HG03095 (cell line): ENCODE data around the gene PTPRCAP.
"Not testable (repeated sequence)": the region's sequence is repeated elsewhere in the genome, so short reads cannot be mapped to it uniquely, and the experiment has no call there.

Source experiments
- ATAC-seq: cut with Tn5 transposase; IDR thresholded peaks from one replicate; pipeline ENCODE4 v1.9.1; 2021; ENCODE audit warnings: moderate library complexity; ENCODE audit not compliant: unreplicated experiment

The PTPRCAP gene

GRCh38 chr11:67410984-67411784 is 26.3 kb downstream of the PTPRCAP start:
- ATAC-seq = no peak

DNA sequence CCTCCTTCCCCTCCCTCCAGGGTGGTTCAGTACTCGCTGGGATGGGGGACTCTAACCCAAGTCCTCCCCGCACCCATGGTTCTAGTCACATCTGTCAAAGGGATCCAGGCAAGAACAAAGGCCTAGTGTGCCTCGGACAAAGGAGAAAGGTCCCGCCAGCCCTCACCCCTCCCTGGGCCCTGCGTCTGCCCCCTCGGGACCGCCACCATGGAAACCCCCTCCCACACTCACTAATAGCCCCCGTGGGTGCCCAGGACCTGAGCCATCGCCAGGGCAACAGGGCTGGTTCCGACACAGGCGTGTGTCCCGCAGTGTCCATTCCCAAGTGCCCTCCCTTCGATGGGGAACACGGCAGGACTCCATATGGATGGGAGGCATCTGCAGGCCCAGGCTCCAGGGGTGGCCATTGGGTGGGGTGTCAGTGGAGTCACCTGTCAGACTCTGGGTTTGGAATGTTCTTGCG is 27.1 kb downstream of the PTPRCAP start:
- no peak for ATAC-seq

GRCh38 chr11:67409781-67410368 is 27.6 kb downstream of the PTPRCAP start:
- ATAC-seq = no peak

GRCh38 chr11:67409261-67409666 is 28.2 kb downstream of the PTPRCAP start:
- no peak for ATAC-seq

GRCh38 chr11:67408437-67409200 is 28.9 kb downstream of the PTPRCAP start:
- no peak for ATAC-seq

DNA sequence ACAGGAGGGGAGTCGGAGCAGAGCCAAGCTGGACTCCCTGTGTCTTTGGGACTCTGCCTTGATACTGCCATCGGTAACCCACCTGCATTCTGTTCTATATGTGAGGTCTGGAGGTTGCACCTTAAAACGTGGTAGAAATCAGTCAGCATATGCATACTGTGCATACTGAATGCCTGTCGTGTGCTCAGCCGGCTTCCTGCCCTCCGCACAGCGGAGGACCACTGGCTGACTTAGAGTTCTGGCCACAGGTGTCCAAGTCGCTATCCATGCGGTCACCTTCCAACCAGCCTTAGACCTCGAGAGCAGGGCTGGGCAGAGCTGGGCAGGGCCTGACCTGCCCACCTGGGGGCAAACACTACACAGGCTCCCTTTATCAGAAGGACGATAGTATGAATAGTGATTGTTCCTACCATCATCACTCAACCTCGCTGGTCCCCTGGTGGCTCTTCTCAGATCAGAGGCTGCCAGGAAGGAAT is 29.8 kb downstream of the PTPRCAP start:
- ATAC-seq = no peak

- ATAC-seq = no peak
These were observed 30.4 kb downstream of the PTPRCAP start for GRCh38 chr11:67406969-67407687.

DNA sequence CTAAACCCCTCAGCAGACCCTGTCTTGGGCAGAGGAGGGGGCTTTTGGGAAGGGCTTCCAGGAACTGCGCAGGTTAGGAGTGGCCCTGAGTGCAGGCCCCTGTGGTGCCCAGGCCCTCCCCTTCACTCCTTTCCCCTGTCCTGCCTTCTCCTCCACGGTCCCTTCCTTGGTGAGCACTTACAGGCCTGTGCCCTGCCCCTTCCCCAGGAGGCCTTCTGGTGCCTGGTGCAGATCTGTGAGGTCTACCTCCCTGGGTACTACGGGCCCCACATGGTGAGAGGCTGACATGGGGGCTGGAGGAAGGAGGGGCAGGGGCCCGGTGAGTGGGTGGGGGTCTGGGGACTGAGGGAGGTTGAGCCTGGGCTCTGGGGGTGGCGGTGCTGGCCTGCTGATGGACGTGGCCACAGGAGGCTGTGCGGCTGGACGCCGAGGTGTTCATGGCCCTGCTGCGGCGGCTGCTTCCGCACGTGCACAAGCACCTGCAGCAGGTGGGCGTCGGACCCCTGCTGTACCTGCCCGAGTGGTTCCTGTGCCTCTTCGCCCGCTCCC is 31.0 kb downstream of the PTPRCAP start:
- ATAC-seq = no peak

- ATAC-seq = no peak
These were observed 31.7 kb downstream of the PTPRCAP start for GRCh38 chr11:67405688-67406339.

- no peak for ATAC-seq
These were observed 32.3 kb downstream of the PTPRCAP start for GRCh38 chr11:67405196-67405567.

- ATAC-seq = no peak
These were observed 32.8 kb downstream of the PTPRCAP start for GRCh38 chr11:67404515-67405195.

DNA sequence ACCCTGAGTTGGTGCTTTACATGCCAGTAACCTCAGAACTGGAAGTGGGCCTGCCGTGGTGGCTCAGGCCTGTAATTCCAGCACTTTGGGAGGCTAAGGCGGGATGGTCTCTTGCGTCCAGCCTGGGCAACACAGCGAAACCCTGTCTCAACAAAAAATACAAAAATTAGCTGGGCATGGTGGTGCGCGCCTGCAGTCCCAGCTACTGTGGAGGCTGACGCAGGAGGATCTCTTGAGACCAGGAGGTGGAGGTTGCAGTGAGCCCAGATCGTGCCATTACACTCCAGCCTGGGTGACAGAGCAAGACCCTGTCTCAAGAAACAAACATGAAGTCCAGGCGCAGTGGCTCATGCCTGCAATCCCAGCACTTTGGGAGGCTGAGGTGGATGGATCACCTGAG is 34.4 kb downstream of the PTPRCAP start:
- not testable (repeated sequence) for ATAC-seq

- not testable (repeated sequence) for ATAC-seq
These were observed 35.2 kb downstream of the PTPRCAP start for GRCh38 chr11:67402192-67402839.

GRCh38 chr11:67401495-67402191 is 35.8 kb downstream of the PTPRCAP start, which contains the start of gene PPP1CA:
TSS of gene PPP1CA (minus strand) at chr11:67401858. CDS start at chr11:67401782, 76 bp downstream.
- ATAC-seq = peak; percentile 46

DNA sequence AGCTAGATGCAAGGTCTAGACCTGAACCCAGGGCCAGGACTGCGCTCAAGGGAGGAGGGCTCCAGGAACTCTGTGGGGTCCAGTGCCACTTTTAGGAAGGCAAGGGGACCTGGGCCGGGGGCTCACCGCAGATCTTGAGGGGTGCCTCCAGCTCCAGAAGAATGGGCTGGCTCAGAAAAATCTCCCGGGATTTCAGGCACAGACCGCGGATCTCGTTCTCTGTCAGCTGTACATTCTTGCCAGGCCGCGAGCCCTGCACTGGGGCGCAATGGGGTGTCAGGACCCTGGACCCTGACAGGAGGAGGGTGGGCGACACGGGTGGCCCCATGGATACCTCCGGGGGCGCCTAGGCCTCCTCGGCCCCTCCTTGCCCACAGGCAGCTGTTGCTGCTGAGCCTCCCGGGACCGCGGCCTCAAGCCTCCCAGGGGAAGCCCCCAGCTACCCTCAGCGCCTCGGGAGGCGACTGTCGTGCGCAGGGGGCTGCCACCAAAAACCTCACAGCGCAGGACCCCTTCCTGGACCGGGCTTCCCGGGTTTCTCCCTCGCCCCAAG is 36.5 kb downstream of the PTPRCAP start:
- peak; percentile 3 for ATAC-seq

DNA sequence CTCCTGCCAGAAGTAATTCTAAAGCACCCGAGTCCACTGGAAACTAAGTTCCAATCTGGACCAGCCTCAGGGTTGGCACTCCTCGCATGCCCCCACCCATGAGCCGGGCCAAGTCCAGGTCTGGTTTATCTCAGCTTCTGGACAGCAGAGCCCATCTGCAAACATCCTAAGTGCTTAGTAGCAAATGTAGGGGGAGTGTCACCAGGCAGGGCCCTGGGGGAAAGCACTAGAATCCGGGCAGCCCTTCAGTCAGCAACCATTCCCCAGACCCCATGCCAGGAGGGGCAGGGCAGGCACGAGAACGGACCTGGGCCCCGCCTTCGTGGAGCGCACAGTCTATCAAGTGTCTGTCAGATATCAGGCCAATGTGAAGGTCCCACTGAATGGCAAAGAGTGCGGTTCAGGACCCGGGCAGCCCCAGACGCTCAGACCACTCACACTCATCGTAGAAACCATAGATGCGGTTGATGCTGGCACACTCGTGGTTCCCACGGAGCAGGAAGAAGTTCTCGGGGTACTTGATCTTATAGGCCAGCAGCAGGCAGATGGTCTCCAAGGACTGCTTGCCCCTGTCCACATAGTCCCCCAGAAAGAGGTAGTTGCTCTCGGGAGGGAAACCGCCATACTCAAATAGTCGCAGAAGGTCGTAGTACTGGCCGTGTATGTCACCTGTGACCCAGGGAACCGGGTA is 37.1 kb downstream of the PTPRCAP start:
- no peak for ATAC-seq
